A549 (cell line): Measurements from ENCODE around the gene PDK4.

Source experiments
- CTCF ChIP-seq: fragments of >200 bp; sonication (Bioruptor Twin); formaldehyde crosslinking; IDR thresholded peaks from 3 replicates; pipeline ENCODE4 v1.5.1; 2016
- POLR2AphosphoS2 ChIP-seq: conservative IDR thresholded peaks from 2 replicates; pipeline ENCODE4 v1.6.1; 2012; ENCODE audit warnings: low read length, improper control_type of control experiment, inconsistent platforms

GRCh38 chr7:95546647-95547046 lies 49.7 kb downstream of the PDK4 start:
- TF ChIP-seq CTCF (no peak), POLR2AphosphoS2 (no peak)
